GM18499 (cell line): ENCODE results near the gene INTS1.

Experiments used
- ATAC-seq: cut with Tn5 transposase; IDR thresholded peaks from one replicate; pipeline ENCODE4 v1.9.1; 2021; ENCODE audit warnings: moderate number of reproducible peaks; ENCODE audit not compliant: insufficient read depth, unreplicated experiment

Gene INTS1, protein sequence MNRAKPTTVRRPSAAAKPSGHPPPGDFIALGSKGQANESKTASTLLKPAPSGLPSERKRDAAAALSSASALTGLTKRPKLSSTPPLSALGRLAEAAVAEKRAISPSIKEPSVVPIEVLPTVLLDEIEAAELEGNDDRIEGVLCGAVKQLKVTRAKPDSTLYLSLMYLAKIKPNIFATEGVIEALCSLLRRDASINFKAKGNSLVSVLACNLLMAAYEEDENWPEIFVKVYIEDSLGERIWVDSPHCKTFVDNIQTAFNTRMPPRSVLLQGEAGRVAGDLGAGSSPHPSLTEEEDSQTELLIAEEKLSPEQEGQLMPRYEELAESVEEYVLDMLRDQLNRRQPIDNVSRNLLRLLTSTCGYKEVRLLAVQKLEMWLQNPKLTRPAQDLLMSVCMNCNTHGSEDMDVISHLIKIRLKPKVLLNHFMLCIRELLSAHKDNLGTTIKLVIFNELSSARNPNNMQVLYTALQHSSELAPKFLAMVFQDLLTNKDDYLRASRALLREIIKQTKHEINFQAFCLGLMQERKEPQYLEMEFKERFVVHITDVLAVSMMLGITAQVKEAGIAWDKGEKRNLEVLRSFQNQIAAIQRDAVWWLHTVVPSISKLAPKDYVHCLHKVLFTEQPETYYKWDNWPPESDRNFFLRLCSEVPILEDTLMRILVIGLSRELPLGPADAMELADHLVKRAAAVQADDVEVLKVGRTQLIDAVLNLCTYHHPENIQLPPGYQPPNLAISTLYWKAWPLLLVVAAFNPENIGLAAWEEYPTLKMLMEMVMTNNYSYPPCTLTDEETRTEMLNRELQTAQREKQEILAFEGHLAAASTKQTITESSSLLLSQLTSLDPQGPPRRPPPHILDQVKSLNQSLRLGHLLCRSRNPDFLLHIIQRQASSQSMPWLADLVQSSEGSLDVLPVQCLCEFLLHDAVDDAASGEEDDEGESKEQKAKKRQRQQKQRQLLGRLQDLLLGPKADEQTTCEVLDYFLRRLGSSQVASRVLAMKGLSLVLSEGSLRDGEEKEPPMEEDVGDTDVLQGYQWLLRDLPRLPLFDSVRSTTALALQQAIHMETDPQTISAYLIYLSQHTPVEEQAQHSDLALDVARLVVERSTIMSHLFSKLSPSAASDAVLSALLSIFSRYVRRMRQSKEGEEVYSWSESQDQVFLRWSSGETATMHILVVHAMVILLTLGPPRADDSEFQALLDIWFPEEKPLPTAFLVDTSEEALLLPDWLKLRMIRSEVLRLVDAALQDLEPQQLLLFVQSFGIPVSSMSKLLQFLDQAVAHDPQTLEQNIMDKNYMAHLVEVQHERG (N-terminal part only)

DNA sequence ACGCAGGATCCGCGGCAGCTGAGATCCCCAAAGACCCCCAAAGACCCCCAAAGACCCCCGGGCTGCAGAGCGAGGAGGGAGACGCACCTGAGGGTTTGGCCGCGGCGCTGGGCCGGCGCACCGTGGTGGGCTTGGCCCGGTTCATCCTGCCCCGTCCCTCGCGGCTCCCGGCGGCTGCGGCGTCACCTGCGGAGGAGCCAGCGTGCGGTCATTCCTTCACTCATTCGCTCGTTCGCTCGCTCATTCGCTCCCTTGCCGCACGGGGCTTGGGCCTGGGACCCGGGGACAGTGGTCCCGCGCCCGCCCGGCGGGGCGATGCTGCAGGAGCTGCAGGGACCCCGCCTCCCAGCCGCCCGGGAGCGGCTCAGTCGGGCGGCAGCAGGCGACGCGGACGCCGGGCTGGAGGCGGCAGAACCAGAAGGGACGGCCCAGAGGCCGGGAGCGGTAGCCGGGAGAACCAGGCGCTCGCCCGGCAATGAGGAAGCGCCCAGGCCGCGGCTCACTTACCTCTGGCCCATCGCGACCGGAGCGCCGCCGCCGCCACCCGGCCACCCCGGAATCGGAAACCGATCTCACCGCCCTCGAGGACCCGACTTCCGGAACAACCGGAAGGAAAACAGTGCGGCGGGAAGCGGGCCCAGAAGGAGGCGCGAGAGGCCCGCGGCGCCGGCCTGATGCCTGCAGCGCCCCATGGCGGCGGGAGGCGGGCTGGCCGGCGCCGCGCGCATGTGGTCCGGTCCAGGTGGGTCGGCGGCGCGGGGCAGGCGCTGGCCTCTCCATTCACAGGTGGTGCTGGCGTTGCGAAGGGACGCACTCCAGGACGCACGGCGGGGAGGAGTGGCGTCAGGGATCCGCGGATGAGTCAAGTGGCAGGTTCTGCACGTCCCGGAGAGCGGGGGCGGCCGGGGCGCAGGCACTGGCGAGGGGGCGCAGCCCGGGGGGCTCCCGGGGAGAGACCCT lies at the start of gene INTS1:
TSS of gene INTS1 (minus strand) at position 574 of the 960 bp plus-strand sequence. CDS start at position 145, 429 bp downstream.
- peak; percentile 42 for ATAC-seq

DNA sequence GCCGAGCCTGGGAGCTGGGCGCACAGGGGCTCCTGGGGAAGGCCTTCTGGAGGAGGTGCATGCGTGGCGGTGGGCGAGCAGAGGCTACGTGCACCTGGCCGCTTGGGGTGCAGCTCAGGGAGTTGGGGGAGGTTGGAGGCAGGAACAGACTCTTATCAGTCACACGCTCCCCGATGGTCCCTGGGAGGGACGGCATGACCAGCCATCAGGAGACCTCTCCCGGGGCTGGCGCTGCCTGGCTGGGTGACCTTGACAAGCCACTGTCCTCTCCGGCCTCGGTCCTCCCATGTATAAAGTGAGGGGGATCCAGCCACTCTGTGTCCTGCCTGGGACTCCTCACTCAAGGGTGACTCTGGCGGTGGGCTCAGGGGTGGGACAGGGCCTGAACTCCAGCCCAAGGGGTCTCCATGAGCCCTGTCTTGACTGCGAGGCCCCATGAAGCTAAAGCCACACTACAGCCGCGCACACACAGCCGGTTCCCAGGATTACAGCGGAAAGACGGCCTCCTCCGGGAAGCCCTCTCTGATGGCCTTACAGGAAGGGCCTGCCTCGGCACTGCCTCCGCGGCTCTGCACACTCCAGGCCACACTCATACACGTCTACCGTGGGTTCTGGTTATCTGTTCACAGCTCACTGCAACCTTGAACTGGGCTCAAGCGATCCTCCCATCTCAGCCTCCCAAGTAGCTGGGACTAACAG lies 49.5 kb upstream of the INTS1 start:
- ATAC-seq, result no peak

DNA sequence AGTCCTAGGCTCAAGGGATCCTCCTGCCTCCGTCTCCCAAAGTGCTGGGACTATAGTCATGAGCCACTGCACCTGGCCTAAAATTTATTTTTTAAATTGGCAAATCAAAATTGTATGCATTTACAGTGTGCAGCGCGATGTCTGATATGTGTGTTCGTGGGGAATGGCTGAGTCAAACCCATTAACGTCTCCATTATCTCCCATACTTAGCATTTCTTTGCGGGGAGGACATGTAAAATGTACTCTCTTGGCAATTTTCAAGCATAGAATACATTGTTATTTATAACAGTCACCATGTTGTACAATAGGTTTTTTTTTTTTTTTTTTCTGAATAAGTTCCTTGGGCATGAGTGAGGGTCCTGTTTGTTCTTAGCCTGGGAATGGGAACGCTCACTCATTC lies 48.0 kb upstream of the INTS1 start:
- ATAC-seq, result no peak

DNA sequence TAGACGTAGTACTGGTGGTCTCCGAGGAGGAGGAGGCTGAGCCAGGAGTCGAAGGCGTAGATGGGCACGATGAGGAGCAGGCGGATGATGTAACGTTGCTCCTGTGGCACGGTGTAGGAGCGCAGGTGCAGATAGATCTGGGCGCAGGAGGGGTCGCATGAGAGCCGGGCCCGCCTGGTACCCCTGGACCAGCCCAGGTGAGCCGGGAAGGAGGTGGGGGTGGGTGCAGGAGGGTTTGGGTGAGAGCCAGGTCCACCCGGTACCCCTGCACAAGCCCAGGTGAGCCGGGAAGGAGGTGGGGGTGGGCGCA lies 46.6 kb upstream of the INTS1 start:
- ATAC-seq, result no peak

DNA sequence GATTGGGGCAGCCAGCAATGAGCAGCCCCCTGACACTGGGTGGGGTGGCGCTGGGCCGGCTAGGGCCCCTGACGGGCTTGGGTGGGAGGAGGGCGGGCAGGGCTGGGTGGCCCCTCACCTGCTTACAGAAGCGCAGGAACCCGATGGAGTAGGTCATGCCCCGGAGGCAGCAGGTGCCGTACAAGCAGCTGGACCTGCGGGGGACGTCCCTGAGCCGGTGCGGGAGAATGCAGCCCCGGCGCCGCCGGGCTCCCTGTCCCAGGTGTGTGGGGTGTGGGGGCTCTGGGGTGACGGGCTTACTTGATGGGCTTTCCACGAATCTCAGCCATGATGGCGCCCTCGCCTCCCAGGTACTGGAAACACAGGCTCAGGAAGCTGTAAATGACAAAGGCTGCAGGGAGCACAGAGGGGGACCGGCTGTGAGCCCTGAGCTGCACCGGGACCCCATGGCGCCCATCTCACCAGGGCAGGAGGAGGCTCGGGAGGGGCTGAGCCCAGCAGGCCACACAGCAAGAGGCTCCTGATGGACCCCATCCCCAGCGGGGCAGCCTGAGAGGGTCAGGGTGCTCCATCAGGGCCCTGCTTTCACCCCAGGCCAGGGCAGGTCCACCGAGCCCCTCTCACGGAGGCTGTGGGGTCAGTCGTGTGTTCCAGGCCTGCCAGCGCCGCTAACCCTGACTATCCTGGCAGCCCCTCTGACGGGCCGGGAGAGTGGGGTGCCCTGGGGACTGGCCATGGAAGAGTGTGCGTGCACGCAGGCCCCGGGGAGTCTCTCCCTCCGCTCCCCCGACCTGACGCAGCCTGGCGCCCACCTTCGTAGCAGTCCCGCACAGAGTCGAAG lies 46.0 kb upstream of the INTS1 start:
- no peak for ATAC-seq

DNA sequence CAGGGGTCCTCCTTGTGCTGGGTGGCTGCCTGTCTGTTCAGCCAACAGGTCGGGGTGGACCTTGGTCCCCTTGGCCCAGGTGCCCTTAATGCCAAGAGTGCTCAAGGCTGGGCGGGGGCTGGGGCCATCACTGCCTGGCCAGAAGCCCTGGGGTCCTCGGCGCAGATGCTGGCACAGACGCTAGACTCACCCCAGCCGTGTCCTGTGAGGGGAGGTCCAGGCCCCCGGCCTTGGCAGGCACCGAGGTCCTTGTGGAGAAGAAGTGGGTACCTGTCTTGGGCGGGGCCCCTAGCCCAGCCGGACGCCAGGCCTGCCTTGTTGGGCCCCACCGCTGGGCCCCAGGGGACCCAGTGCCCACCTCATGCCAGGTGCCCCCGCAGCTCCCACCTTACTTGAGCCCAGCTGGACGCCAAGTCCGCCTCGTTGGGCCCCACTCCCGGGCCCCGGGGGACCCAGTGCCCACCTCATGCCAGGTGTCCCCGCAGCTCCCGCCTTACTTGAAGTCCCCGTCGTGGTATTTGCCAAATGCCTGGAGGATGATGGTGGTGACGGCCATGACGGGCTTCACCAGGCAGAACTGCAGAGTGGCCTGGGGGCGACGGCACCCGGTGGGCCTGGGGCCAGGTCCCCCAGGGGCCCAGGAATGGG lies 45.3 kb upstream of the INTS1 start:
- no peak for ATAC-seq

DNA sequence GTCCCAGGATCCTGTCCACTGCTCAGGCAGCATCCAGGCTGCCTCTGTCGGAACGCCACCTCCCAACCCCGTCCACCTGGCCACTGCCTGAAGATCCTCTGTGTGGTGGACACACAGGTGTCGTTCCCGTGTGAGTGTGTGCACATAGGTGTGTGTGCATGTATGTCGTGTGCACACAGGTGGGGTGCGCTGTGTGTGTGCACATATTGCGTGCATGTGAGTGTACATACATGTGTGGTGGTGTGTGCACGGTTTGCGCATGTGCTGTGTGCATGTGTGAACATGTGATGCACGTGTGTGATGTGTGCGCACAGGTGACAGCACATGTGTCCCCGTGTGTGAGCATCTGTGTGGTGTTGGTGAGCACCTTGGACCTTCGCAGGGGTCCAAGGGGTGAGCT lies 44.8 kb upstream of the INTS1 start:
- no peak for ATAC-seq

DNA sequence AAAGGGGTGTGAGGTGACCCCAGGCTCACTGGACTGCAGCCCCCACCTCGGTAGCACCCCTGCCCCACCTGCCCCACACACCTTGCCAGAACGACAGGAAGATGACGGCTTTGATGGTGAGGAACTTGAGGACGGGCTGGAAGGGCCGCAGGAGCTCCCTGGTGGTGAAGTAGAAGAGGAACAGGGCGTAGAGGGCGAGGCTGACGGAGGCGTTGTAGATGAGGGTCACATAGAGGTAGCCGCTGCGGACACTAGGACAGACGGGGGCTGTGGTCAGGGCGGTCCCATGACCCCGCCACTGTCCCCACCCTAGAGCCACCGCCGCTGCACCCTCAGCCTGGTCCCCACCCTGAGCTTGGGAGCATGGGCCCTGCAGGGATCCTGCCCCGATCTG lies 44.2 kb upstream of the INTS1 start:
- ATAC-seq, result no peak

DNA sequence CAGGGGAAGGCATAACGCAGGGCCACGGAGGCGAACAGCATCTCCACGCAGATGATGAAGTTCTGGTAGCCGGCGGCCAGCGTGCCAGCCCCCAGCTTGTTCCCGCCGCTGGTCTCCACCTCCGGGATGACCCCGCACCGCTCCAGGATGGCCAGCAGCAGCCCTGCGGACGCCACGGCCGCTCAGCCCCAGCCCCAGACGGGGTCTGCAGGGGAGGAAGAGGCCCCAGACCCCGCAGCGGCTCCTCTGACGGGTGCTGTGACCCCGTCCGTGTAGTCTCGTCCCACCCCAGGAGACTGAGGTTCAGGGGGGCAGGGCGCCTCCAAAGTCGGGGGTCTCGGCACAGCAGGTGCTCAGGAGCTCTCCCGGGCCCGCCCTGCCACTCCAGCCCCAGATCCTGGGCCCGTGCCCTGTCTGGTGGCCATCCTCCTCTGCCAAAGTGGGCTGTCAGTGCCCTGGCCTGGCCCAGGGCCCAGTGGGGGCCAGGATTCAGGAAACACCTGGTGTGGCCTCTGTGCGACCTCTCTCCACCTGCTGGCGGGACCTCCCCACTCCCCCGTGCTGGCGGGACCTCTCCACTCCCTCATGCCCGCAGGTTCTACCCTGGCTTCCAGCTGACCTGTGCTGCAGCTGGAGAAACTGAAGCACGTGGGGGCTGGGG lies 43.7 kb upstream of the INTS1 start:
- no peak for ATAC-seq

DNA sequence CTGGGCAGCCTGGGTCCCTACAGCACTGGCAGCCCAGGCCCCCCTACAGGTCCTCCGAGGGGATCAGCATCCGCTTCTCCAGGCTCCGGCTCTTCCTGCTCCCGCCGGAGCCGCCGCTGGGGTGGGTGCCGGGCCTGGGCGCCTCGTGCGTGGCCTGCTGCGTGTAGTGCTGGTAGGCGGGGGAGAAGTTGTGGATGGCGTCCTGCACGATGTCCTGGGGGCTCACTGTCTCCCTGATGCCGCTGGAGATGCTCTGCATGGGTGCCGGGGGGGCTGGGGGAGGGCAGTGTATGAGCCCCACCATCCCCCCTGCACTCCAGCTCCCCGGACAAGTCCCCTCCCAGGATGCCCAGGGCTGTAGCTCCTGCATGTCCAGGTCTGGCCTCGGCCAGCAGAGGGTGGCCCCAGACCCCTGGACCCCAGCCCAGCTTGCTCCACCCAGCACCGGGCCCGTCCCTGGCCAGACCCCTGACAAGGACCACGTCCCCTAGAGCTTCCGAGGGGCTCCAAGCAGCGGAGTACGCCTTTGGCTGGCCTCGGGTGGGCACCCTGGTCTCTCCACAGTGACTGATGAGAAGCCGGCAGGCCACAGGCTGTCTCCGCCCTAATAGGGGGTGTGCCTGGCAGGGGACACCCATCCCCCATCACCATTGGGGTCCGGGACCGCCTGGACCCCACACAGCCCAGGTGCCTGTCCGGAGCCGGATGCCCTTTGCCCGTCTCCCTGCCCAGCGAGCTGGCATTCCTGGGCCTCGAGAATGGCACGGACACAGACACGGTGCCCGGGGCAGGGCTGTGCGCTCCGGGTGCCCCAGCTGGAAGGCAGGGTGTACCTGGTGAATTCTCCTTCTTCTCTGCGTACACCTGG lies 43.0 kb upstream of the INTS1 start:
- ATAC-seq, result no peak

DNA sequence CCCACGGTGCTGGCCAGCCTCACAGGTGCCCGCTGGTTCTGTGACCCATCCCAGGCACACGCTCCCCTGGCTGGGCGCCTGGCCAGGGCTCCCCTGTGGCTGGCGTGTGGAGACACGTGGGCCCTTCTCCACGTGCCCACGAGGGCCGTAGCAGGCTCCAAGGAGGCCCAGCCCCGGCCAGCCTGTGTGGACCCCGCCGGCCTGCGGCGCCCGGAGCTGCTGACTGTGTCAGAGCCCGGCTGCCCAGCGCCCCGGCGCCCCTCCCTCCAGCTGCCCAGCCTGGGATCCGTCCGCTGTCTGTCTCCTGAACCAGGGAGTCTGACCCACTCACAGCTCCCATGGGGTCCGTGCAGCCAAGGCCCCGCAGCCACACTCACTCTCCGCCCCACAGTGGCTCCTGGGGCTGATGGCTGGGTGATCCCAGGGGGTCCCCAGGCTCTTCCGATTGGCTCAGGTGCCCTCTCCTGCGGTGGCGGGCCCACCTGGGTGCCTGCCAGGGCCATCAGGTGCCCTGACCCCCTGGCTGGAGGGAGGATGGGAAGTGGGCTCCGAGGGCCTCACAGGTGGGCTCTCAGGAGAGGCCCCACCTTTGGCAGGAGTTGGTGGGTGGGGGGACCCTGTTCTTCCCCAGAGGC lies 42.2 kb upstream of the INTS1 start:
- ATAC-seq, result no peak

DNA sequence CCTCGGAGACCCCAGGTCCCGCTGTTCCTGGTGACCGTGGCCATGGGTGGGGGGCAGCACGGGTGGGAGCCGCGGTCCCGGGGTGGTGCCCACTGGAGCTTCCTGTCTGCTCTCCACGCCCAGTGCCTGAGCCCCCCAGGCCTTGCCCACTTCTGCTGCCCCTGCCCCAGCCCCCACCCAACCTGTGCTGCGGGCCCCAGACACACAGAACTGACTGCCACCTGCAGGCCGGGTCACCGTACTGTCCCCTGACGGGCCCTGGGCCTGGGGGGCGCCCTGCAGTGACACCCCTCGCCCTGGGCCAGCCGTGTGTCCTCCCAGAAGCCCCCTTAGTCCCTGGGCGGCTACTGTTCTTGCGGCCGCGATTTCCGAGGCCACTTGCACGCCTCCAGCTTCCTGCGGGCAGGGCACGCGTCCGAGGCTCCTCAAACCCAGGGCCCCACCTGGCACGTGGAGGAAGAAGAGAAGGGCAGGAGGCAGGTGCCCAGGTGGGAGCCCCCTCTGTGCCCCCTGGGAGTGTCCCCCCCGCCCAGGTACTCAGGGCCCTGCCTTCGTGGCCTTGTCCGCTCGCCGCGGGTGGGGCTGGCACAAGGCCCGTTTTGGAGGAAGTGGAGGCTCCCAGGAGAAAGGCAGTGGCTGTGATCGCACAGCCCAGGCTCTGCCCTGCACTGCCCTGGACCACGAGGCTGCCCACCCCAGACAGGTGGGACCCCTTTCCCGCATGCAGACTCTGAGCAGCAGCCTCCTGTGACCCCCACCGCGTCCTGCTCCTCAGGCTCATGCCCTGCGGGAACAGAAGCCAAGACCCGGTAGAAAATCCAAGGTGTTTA lies 41.4 kb upstream of the INTS1 start:
- ATAC-seq, result no peak

DNA sequence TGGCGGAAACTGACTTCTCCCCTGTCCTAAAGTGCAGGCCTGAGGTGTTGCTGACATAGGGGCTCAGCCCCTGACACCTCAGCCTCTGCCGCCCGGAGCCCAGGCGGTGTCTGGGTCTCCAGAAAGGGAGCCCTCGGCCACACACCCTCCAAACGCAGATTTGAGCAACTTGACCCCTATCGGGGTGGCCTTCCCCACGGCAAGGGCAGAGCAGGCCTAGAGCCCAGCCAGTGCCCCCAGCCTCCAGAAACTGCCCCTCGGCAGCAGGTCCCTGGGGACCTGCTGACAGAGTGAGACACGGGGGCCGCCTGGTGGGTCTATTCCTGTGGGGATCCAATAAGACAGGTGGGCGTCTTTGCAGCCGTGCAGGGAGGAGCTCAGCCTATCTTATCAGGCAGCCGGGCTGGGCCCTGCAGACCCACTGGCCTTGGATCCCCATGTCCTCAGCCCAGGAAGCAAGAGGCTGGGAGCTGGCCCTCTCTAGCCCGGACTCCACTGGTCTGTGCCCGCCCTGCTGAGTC lies 40.8 kb upstream of the INTS1 start:
- ATAC-seq, result no peak

DNA sequence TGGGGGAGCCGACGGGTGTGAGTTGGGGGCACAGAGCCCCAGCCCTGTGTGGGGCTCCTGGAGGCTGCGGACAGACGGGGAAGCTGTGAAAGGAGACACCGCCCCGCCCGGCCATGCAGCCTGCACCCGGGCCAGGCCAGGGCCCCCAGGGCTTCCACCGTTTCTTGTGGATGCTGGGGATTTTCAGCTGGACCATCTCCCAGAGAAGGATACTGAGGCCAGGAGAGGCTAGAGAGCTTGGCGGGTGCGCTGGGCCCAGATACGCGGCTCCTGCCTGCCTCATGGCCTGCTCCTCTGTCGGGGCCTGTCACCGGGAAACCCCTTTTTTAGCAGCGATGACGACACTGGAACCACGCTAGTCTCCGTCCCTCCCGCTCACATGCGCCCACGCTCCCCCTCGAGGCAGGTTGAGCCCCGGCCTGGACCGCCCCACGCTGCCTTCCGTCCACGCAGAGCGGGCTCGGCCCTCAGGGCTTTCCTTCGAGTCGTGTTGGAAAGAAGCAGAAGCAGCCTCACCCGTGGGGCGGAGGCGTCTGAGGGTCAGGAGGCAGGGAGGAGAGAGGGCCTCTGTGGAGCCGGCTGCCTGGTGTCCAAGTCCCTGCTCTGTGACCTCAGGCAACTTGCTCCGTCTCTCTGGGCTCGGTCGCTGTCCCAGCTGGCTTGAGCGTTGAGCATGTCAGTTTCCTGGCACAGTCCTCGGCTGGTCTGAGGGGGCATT lies 40.1 kb upstream of the INTS1 start:
- no peak for ATAC-seq
